ENCODE results near the gene EPHA5.

DNA sequence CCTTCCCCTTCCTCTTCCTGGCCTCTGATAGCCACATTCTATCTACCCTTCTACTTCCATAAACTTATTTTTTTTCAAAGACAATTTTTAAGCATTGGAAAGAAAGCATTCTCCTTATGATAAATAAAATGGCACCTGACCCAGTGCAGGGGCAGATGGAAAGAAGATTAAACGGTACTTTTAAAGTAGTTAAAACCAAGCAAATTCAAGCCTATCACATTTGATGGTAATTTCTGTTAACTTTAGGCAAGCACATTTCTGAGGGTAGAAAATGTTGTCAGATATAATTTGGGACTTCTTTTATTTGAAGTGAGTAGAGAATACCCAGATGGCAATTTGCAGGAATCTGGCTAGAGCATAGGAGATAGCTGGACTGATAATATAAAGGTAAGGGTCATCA, 332.9 kb downstream of the EPHA5 start:
- TF ChIP-seq, protein P1, sequence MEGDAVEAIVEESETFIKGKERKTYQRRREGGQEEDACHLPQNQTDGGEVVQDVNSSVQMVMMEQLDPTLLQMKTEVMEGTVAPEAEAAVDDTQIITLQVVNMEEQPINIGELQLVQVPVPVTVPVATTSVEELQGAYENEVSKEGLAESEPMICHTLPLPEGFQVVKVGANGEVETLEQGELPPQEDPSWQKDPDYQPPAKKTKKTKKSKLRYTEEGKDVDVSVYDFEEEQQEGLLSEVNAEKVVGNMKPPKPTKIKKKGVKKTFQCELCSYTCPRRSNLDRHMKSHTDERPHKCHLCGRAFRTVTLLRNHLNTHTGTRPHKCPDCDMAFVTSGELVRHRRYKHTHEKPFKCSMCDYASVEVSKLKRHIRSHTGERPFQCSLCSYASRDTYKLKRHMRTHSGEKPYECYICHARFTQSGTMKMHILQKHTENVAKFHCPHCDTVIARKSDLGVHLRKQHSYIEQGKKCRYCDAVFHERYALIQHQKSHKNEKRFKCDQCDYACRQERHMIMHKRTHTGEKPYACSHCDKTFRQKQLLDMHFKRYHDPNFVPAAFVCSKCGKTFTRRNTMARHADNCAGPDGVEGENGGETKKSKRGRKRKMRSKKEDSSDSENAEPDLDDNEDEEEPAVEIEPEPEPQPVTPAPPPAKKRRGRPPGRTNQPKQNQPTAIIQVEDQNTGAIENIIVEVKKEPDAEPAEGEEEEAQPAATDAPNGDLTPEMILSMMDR (IDR thresholded peaks at IDR 0.05; ENCODE audit: insufficient read depth, low read depth, low read length): no peak
- no peak for TF ChIP-seq EZH2 (IDR thresholded peaks at IDR 0.05; ENCODE audit: insufficient read depth, low read length)

Data from astrocyte (in vitro differentiated cells and primary cell).